Activated naive CD8-positive, alpha-beta T cell treated with anti-CD3 and anti-CD28 coated beads, Interleukin-2, amount 50 U/mL, for 16 hours (primary cell): ENCODE results near the gene HCFC1R1.

Experiments used
- DNase-seq: peaks from one replicate; pipeline ENCODE4 v3.0.0-alpha.2; 2020; ENCODE audit warnings: low read depth, low spot score

HCFC1R1 gene

GRCh38 chr16:2976673-2977072, 47.1 kb downstream of the HCFC1R1 start:
- no peak for DNase-seq

- DNase-seq: no peak
Observed at GRCh38 chr16:2976201-2976600, 47.5 kb downstream of the HCFC1R1 start.

GRCh38 chr16:2975161-2975795, 48.5 kb downstream of the HCFC1R1 start:
- no peak for DNase-seq

GRCh38 chr16:2974319-2975056, 49.3 kb downstream of the HCFC1R1 start:
- no peak for DNase-seq

GRCh38 chr16:2973605-2974318, 50.0 kb downstream of the HCFC1R1 start:
- DNase-seq: no peak

- DNase-seq: no peak
Observed at GRCh38 chr16:2973093-2973492, 50.6 kb downstream of the HCFC1R1 start.
